Forelimb muscle (tissue), 1 donor: Measurements from ENCODE around the gene PTK6. TPM values are rescaled to one million over a fixed set of nuclear protein-coding genes. Genes with fewer than 3 reads are reported as not detected.
"Not testable (repeated sequence)": the region's sequence is repeated elsewhere in the genome, so short reads cannot be mapped to it uniquely, and the experiment has no call there.

Experiments used
- DNase-seq: peaks from one replicate; pipeline ENCODE4 v3.0.0-alpha.2; 2013; ENCODE audit warnings: low read depth
- polyA plus RNA-seq: library from polyadenylated mRNA; unstranded; fragments of 120-200 nt; gene quantifications from one replicate; pipeline ENCODE4 v1.2.1, GENCODE V29; 2013; ENCODE audit not compliant: insufficient read length

Gene PTK6
- 0.34 TPM for polyA plus RNA-seq

DNA sequence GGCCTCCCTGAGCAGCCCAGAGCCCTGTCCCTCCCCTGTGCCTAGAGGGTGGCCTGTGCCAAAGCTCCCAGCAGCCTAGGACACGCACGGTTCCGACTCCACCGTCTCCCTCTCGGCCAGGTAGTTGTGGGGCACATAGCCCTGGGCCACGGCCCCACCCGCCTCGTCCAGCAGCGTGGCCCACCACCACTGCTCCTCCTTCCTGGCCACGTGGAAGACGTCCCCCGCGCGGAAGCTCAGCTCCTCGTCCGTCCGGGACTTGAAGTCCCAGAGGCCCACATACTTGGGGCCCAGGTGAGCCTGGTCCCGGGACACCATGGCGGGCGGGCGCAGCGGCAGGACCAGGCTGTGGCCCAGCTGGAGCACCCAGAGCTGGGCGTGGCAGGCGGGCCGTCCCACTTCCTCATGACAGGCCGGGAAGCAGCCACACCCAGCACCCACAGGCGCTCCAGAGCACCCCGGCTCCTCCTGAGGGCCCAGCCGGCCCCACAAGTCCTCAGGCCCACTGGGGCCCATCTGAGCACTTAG, at the start of gene PTK6:
TSS of gene PTK6 (minus strand) at position 380 of the 528 bp plus-strand sequence. CDS start at position 318, 62 bp downstream.
- DNase-seq = no peak

DNA sequence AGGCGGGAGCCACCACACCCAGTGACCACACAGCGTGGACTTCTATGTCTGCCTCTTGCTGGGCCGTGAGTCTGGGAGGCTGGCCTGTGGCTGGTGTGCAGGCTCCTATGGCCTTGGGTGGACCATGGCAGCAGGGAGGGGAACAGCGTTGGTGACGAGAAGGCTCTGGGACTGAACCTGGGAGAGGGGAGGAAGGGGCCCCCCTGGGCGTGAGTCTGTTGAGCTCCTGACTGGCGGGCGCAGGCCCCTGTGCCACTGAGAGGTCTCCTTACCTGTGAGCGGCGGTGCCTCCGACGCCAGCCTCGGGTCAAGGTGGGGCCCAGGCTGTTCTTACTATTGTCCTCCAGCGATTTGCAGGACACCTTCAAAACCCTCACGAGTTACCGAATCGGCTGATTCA, 49.6 kb upstream of the PTK6 start:
- DNase-seq = no peak

DNA sequence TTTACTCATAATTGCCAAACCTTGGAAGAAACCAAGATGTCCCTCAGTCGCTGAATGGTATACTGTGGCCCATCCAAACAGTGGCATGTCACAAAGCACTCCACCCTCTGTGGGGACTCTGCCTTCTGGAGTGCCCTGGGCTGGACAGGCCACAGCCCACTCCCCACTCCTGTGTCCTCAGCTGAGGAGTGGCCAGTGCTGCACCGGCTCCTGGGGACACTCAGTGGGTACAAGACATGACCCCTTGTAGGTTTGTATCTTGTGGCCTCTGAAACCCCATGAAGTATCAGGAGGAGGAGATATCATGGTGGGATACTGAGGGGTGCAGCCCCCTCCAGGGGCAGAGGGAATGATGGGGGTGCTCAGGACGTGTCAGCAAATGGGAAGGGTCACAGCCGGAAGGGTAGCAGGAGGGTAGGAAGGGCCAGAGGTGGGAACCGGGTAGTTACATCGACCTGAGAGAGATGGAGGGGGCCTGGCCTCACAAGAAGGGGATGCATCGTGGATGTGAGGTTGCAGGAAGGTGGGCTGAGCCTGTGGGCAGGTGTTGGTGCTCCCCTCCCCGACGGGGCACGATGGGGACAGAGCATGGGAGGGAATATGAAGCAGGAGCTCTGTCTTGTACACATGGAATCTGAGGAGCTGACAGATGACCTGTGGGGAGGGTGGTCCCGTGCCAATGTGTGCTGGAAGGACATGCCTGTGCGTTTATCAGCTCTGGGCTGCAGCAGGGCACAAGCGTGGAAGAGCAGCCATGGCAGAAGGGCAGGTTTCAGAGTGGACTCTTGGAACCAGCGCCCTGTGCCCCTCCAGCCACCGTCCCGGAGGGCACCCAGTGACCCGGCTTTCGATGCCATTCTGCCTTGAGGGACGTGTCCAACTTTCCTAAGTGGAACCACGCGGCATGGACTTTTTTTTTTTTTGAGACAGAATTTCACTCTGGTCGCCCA, 48.7 kb upstream of the PTK6 start:
- DNase-seq = no peak

DNA sequence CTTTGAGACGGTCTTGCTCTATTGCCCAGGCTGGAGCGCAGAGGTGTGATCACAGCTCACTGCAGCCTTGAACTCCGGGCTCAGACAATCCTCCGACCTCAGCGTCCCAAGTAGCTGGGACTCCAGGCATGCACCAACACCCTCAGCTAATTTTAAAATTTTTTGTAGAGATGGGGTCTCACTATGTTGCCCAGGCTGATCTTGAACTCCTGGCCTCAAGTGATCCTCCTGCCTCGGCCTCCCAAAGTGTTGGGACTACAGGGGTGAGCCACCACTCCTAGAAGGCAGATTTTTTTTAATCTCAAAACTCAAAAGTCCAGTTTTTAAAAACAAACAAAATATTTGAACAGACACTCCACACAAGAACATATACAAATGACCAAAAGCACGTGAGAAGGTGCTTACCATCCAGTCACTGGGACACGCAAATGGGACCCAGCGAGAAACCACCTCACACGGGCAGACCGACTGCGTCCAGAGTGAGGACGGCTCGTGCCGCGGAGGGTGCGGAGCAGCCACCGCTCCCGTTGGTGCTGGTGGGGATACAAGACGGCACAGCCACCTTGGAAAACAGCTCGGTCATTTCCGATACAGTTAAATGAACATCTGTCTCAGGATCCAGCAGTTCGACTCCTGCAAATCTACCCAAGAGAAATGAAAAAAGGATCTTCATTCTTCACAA, 45.3 kb upstream of the PTK6 start:
- no peak for DNase-seq

DNA sequence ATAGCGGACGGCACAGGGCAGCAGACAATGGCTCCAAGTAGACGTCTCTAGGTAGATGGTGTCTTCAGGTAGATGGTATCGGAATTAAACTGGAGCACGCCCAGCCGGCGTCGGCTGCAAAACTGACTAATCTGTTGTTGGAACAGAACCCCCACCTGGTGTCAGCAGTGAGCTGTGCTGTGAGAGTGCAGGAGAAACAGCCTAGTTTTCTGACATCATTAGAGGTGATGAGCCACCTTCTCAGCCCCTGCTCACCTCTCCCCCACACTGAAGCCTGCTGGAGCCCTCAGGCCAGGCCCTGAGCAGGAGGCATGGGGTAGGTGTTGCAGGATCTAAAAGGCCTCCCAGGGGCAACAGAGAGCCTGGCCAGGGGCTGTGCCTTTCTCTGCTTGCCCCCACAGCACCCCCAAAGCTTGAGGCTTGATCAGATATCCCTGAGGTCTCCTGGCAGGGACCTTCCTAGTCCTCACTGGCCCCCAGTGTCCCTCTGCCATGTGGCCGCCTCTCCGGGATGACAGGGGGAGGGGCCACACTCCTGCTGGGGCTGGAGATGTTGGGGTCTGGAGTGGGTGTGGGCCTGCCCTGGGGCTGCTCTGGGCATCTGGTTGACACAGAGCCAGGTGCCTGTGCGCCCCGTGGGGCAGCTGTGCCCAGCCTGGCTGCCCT, 43.8 kb upstream of the PTK6 start:
- no peak for DNase-seq

DNA sequence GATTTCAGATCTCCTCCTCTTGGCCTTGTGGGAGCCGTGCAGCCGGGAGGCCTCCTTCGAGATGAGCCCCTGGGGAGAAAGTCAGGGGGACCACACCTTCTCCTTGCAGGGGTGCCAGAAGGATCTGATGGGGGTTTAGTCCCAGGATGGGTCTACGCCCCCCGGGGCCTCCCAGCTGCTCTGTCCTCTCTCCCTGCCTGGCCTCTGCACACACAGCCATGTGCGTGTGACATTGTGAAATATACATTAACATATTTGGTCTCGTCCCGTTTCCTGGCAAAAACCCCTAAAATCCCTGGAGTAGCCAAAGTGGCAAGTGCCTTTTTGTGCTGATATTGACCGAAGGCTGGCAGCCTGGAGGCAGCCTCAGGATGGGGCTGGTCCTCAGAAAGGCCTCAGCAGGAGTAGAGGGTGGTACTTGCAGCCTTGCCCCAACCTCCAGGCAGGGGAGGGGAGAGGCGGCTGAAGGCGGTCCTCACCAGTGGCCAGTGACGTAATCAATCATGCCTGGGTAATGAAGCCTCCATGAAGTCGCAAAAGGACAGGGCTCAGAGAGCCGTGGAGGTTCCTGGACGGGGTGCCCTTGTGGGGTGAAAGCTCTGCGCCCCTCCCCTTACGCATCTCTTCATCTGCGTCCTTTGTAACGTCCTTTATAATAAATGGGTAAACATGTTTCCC, 42.0 kb upstream of the PTK6 start:
- DNase-seq = no peak

DNA sequence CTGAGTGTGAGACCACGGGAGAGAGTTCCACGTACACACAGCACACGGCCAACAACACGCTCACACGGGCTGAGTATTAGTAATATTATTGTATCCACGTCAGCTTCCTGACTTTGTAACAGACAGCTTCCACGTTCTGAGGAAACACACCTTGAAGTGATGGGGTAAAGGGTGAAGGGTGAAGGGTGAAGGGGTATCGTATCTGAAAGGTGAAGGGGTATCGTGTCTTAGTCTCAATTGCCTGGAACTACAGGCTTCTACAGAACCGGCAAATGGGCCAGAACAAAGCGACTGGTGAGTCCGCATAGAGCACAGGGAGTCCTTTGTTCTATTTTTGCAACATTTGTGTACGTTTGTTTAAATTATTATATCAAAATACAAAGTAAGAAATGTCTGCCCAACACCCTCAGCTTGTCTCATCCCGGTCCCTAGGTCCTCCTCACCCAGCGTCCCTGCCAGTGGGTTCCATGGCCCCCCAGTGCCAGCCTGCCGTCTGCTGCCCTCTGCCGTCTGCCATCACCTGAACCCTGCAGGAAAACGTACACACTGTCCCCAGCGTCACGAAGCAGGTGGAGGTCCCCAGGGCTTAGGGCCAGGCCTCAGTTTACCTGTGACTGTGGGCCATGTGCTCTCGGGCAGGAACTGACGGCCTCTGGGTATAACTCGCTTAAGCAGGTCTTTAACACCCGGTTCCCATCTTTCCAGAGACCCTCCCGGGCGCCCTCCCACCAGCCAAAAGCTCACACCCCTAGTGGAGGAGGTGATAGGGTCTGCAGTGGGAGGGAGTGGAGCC, 41.2 kb upstream of the PTK6 start:
- DNase-seq = no peak

DNA sequence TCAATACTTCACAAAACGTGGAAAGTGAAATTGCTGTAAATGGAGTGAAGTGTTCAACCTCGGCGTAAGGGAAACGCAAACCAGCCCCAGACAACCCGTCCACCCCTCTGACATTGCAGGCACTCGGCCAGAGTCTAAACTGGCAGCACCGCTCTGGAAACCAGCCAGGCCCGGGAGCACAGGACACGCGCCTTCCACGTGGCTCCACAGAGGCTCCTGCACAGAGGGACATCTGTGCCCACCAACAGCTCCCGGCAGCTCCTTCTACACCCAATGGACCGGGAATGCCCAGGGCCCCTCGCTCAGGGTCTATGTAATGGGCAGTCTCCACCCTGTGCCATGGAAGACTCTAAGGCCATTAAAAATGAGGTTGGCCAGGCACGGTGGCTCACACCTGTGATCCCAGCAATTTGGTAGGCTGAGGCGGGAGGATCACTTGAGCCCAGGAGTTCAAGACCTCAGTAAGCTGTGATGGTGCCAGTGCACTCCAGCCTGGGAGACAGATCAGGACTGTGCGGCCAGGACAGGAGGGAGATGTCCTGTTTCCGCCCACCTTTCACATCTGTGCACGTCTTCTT, 40.2 kb upstream of the PTK6 start:
- no peak for DNase-seq

DNA sequence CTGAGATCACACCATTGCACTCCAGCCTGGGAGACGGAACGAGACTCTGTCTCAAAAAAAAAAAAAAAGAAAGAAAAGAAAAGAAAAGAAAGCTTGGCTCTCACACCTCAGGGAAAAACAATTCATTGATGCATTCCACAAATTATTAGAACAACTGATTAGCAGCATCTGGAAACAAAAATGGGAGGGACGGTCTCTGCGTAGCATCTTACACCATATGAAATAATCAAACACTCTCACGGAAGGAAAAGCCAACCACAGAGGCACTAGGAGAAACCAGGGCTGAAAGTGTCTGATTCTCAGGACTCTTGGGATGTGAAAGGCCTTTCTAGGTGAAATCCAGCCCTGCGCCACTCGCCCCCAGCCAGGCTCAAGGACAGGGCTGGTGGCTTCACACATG, 39.1 kb upstream of the PTK6 start:
- no peak for DNase-seq

DNA sequence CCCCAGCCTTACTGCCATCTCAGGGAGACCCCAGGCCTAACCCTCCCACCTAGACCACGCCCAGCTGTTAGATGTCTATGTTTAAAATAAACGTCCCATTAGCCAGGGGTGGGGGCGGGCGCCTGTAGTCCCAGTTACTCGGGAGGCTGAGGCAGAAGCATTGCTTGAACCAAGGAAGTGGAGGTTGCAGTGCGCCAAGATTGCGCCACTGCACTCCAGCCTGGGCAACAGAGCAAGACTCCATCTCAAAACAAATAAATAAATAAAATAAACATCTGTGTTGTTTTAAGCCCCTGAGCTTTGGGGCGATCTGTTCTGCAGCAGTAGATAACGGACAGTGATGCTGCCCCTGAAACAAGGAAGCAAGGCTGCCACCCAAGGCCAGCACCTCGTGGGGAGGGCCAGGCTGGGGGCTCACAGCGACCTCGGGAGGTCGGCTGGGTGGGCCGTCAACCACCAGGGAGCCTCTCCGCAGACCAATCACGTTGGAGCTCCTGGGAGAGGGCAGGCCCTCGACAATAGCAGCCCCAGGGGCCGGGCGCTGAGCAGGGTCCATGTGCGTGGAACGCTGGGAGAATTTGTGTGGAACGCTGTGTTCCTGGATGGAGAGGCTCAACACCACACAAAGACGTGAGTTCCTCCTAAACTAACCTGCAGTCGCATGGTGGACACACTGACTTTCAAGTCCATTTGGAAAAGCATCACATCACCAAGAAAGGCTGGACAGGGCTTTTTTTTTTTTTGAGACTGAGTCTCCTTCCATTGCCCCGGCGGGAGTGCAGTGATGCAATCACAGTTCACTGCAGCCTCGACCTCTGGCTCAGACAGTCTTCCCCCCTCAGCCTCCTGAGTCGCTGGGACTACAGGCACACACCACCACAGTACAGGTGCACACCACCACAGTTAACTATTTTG, 37.9 kb upstream of the PTK6 start:
- DNase-seq = no peak

DNA sequence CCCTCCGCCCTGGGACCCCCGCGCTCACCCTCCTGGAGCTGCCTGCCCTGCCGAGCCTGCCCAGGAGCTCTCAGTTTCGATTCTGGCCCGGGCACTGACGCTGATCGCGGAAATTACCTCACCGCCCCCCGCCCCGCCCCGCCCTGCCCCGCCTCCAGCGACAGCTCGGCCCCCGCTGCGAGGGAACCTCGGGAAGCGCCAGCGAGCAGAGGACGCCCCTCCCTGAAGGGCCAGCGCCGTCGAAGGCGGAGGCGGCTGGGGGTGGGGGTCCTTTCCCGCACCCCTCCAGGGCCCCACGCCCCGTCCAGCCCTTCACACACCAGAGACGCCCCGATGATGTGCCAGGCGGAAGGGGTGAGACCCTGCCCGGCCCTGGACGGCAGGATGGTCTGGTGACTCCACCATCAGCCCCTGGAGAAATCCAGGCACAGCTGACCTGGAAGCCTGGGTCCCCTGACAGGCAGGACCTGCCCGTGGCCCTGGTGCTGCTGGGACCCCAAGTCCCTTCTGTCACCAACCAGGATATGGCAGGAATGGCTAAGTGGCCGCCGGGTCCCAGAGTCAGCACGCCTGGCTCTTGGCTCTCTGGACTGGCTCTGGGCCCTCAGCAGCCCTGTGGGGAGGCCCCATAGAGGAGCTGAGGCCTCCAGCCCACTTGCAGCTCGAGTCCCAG, 37.1 kb upstream of the PTK6 start, which contains the start of gene HELZ2:
TSS of gene HELZ2 (minus strand) at position 84 of the 673 bp plus-strand sequence. CDS start 1,854 bp downstream, outside the sequence.
- DNase-seq = no peak

DNA sequence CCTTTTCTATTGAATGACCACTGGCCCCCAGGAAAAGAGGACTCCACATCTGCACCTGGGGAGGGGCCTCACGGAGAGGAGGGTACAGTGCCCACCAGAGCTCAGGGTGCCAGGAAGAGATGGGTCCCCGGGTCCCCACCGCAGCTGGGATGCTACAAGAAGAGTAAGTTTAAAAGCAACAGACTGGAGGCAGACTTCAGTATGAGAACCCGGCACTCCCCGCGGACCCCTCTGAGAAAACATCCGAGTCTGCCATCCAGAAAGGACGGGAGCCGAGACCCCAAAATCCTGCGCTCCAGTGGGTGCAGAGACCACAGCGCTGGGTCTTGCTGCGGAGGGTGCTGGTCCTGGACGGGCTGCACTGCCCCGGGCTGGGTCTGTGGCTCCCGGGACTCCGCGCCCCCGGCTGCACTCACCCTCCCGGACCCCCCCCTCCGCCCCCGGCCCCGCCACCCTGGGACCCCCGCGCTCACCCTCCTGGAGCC, 36.5 kb upstream of the PTK6 start:
- DNase-seq = no peak

DNA sequence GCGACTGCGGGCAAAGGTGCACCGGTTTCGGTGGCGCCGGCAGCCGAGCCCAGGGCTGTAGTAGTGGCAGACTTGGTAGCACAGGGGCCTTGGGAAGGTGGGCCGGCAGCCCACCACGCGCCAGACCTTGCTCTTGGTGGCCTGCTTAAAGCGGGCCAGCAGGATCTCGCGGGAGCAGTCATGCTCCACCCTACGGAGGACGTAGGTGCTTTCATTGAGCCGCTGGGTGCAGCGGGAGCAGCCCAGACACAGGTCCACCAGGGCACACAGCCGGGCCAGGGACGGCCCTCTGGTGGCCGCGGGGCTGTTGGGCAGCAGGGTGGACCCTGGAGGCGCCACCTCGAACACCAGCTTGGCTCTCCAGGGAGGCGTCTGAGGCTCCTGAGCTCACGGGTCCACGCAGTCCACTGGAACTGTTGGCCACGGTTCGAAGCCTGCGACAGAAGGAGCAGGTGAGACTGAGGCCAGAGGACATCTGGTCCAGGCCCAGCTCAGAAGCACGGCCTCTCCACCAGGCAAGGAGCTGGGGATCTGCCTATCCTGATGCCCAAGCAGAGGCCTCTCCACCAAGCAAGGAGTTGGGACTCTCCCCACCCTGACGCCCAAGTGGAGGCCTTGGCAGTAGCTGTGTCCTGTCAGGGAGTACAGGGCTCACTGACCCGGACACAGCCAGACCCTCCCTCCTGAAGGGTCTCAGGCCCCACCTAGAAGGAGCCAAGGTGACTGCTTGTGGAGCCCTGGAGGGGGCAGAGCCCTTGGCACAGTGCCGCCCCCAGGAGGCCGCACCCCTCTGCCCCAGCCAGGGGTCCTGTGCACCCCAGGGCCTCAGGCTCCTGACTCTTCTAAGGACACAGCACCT, 35.8 kb upstream of the PTK6 start:
- no peak for DNase-seq

DNA sequence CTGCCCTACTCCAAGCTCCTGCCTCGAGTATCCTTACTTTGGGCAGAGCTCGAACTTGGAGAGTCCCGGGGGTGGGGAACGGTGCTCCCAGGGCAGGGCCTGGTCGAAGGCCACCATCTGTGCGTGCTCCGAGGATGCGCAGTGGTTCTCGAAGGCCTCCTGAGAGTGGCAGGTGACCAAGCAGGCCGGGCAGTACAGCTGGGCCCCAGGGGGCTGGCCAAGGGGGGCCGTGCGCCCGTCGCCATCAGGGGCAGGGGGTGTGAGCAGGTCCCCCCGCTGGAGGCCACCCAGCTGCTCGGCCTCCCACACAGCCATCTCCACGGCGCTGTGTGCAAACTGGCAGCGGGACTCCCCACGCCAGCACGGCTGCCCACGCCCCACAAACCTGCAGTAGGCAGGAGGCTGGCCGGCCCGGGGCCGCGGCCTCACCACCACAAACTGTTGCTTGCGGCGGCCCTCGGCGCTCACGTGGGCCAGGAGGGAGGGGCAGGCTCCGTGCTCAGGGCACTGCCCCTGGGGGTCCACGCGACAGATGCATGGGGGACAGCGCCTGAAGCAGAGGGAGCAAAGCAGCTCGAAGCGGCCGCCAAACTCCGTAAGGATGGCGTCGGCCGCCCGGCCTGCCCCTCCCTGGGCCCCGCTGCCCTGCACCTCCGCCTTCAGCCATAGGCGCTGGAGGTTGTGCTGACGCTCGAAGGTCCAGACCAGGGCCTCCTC, 35.1 kb upstream of the PTK6 start:
- DNase-seq = no peak

DNA sequence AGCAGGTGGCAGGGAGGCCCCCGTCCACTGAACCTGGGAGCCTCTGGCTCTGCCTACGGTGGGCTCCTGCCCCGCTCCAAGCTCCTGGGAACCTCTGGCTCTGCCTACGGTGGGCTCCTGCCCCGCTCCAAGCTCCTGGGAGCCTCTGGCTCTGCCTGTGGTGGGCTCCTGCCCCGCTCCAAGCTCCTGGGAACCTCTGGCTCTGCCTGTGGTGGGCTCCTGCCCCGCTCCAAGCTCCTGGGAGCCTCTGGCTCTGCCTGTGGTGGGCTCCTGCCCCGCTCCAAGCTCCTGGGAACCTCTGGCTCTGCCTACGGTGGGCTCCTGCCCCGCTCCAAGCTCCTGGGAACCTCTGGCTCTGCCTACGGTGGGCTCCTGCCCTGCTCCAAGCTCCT, 33.9 kb upstream of the PTK6 start:
- DNase-seq = not testable (repeated sequence)

DNA sequence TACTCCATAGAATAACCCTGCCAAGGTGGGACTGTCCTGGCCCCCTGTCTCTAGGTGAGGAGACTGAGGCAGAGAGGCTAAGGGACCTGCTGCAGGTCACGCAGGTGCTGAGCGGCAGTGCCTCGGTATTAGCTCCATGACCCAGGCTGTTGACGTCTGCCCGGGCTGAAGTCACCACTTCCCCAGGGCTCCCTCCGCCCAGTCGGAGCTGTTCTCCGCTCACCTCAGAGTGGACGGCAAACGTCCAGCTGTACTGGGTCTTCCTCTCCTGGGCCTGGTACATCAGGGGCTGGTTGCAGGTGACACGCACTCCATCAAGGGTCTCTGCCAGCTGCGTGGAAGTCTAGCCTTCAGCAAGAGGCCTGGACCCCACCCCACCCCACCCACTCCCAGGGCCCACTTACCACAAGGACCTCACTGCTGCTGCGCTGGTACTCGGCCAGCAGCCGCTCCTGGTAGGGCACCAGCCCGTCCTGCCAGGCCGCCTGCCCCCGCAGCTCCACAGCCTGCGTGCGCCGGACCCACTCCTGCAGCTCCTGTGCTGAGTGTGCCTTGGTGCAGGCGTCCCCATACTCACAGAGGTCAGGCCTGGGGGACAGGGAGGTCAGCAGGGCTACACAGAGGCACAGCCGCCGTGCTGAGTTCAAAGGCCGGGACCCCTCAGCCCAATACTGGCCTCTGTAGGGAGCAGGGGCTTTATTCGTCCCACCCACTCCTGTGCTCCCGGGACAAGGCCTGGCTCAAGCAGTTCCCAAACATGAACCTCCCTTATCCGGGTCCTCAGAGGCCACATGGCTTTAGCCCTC, 33.3 kb upstream of the PTK6 start:
- no peak for DNase-seq
